Upper lobe of right lung (tissue), 1 donor: Measurements from ENCODE around the gene CENPH. TPM values are rescaled to one million over a fixed set of nuclear protein-coding genes. Genes with fewer than 3 reads are reported as not detected.
A peak's percentile ranks its signal among the peaks of the same experiment; 100 is the strongest.
"Not testable (repeated sequence)": the region's sequence is repeated elsewhere in the genome, so short reads cannot be mapped to it uniquely, and the experiment has no call there.

Experiments used
- ATAC-seq: fragments of 200-7000 bp; cut with Tn5 transposase; one replicate; pipeline ENCODE4 v1.9.1; 2020; ENCODE audit warnings: mild to moderate bottlenecking, moderate library complexity
- DNase-seq: peaks from one replicate; pipeline ENCODE4 v3.0.0-alpha.2; 2020
- H3K27ac ChIP-seq: fragments of 200-600 bp; one replicate; pipeline ENCODE4 v1.8.0; 2022
- H3K27me3 ChIP-seq: fragments of 200-600 bp; one replicate; pipeline ENCODE4 v1.8.0; 2022; ENCODE audit warnings: mild to moderate bottlenecking
- H3K36me3 ChIP-seq: fragments of 200-600 bp; one replicate; pipeline ENCODE4 v1.8.0; 2022
- H3K4me1 ChIP-seq: fragments of 200-600 bp; one replicate; pipeline ENCODE4 v1.8.0; 2022
- H3K4me3 ChIP-seq: fragments of 200-600 bp; one replicate; pipeline ENCODE4 v1.8.0; 2022; ENCODE audit warnings: mild to moderate bottlenecking
- H3K9me3 ChIP-seq: fragments of 200-600 bp; one replicate; pipeline ENCODE4 v1.8.0; 2022
- intact Hi-C: fragments of 100-400 bp; cut with DNase I; formaldehyde crosslinking; loops from one replicate; pipeline ENCODE4 v1.11.0; 2022
- total RNA-seq: library from RNA; stranded (reverse); fragmentation: NEBNext Ultra II Directional; extraction: Animal tissue kit (Norgen Biotek cat#: 25700); gene quantifications from one replicate; pipeline ENCODE4 v1.2.1, GENCODE V29; 2021
- TF ChIP-seq, protein P1 (sequence below): fragments of 200-600 bp; IDR thresholded peaks from one replicate; pipeline ENCODE4 v1.8.0; 2022; ENCODE audit warnings: antibody characterized with exemption
- donor health status: DM: no; HTN: yes; CAD: no; lungs with severe emphysema.

The CENPH gene
- total RNA-seq, 1 donor from 2014 or later = 1.6 TPM

DNA sequence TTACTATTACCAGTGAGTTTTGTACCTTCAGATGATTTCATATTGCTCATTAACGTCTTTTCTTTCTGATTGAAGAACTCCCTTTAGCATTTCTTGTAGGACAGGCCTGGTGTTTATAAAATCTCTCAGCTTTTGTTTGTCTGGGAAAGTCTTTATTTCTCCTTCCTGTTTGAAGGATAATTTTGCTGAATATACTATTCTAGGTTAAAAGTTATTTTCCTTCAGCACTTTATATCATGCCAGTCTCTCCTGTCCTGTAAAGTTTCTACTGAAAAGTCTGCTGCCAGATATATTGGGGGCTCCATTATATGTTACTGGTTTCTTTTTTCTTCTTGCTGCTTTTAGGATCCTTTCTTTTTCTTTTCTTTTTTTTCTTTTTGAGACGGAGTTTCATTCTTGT is 58.6 kb downstream of the CENPH start:
- no peaks in the 10 kb centered on the region for H3K36me3 ChIP-seq
- TF ChIP-seq, protein P1, sequence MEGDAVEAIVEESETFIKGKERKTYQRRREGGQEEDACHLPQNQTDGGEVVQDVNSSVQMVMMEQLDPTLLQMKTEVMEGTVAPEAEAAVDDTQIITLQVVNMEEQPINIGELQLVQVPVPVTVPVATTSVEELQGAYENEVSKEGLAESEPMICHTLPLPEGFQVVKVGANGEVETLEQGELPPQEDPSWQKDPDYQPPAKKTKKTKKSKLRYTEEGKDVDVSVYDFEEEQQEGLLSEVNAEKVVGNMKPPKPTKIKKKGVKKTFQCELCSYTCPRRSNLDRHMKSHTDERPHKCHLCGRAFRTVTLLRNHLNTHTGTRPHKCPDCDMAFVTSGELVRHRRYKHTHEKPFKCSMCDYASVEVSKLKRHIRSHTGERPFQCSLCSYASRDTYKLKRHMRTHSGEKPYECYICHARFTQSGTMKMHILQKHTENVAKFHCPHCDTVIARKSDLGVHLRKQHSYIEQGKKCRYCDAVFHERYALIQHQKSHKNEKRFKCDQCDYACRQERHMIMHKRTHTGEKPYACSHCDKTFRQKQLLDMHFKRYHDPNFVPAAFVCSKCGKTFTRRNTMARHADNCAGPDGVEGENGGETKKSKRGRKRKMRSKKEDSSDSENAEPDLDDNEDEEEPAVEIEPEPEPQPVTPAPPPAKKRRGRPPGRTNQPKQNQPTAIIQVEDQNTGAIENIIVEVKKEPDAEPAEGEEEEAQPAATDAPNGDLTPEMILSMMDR = no peak
- ATAC-seq (no peak), DNase-seq (no peak)
- intact Hi-C loops = no loop called here
- no peaks in the 10 kb centered on the region for H3K4me1 ChIP-seq
- no peak overlapping the region for H3K4me3 ChIP-seq
- H3K27ac ChIP-seq = no peak overlapping the region
- H3K27me3 ChIP-seq = no peaks in the 10 kb centered on the region
- H3K9me3 ChIP-seq = peaks cover 12% of the 10 kb centered on the region

DNA sequence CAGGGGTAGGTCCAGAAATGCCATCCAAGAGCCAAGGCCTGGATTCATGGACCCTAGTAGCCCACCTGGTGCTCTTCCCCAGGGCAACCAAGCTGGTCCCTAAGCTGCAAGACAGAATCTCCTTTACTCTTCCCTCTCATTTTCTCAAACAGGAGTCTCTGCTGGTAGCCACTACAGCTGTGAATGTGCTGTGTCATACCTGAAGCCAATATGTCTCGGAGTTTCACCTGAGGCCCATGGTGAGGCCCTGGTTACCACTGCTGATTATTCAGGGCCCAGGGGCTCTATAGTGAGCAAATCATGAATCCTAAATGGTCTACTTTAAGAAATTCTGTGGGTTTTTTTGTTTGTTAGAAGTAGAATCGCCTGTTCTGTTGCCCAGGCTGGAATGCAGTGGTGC is 61.2 kb downstream of the CENPH start:
- DNase-seq (no peak), ATAC-seq (no peak)
- H3K4me3 ChIP-seq = no peak overlapping the region
- TF ChIP-seq, protein P1 = no peak
- no peaks in the 10 kb centered on the region for H3K27me3 ChIP-seq
- H3K4me1 ChIP-seq = no peaks in the 10 kb centered on the region
- H3K36me3 ChIP-seq = peaks cover 6% of the 10 kb centered on the region
- no peak overlapping the region for H3K27ac ChIP-seq
- H3K9me3 ChIP-seq = peaks cover 12% of the 10 kb centered on the region
- intact Hi-C loops = no loop called here

DNA sequence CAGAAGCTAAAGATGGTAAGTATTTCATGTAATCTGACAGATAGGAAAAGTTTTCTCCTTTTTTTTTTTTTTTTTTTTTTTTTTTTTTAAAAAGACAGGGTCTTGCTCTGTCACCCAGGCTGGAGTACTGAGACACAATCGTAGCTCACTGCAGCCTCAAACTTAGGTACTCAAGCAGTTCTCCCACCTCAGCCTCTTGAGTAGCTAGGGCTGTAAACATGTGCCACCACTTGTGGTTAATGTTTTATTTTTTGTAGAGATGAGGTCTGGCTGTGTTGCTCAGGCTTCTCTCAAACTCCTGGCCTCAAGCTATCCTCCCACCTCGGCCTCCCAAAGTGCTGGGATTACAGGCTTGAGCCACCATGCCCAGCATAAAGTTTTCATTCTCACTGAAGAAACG is 63.1 kb downstream of the CENPH start:
- H3K4me3 ChIP-seq = no peak overlapping the region
- intact Hi-C loops = no loop called here
- TF ChIP-seq, protein P1 = no peak
- H3K27ac ChIP-seq = no peak overlapping the region
- no peaks in the 10 kb centered on the region for H3K27me3 ChIP-seq
- H3K9me3 ChIP-seq = peaks cover 9% of the 10 kb centered on the region
- no peak for DNase-seq
- ATAC-seq = peak; percentile 79
- H3K36me3 ChIP-seq = peaks cover 24% of the 10 kb centered on the region
- no peaks in the 10 kb centered on the region for H3K4me1 ChIP-seq

DNA sequence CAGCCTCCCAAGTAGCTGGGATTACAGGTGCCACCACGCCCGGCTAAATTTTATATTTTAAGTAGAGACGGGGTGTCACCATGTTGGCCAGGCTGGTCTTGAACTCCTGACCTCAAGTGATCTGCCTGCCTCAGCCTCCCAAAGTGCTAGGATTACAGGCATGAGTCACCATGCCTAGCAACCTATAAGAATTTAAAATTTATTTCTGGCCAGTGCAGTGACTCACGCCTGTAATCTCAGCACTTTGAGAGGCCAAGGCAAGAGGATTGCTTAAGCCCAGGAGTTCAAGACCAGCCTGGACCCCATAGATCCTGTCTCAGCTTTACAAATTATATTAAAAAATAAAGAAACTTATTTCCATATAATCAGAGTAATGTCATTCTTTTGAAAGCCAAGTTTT is 66.6 kb downstream of the CENPH start:
- ATAC-seq, H3K4me3 ChIP-seq, H3K27me3 ChIP-seq, intact Hi-C loops, H3K27ac ChIP-seq, DNase-seq, H3K9me3 ChIP-seq, H3K4me1 ChIP-seq: not testable (repeated sequence)
- peaks cover 59% of the 10 kb centered on the region for H3K36me3 ChIP-seq

DNA sequence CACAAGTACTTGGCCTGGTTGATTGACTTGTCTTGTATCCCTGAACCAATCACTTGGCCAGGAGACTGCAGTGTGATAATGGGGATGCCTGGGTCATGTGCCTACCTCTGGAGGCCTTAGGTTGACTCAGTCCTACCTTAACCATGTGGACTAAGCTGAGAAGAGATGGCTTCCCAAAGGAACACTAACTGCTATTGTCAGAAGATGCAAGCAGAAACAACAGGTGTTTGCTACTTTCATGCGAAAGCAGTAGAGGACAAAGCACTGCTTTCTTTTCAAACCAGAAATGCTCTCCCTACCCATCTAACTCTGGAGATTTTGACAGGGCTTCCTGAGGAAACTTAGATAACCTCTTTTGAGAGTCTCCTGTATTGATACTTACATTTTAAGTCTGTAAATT is 68.2 kb downstream of the CENPH start:
- Histone ChIP-seq H3K4me1 (no peaks in the 10 kb centered on the region), H3K27ac (no peak overlapping the region), H3K9me3 (no peaks in the 10 kb centered on the region), H3K36me3 (peaks cover 73% of the 10 kb centered on the region), H3K27me3 (no peaks in the 10 kb centered on the region), H3K4me3 (no peak overlapping the region)
- intact Hi-C loops = no loop called here
- no peak for DNase-seq
- no peak for ATAC-seq
- TF ChIP-seq, protein P1 = no peak

Other genes with a start within 250 kb of the CENPH start
- gene SLC30A5, start 95.6 kb upstream of the CENPH start, total RNA-seq = 58.1 TPM
- gene CCNB1, start 22.4 kb upstream of the CENPH start, total RNA-seq = 3.6 TPM
- 21.9 TPM for gene CDK7, start 45.3 kb downstream of the CENPH start, total RNA-seq
- gene CCDC125, start 143.2 kb downstream of the CENPH start, total RNA-seq = 11.1 TPM
- 31.4 TPM for gene AK6, start 179.9 kb downstream of the CENPH start, total RNA-seq
- 31.7 TPM for gene TAF9, start 179.9 kb downstream of the CENPH start, total RNA-seq
- 19.1 TPM for gene RAD17, start 180.2 kb downstream of the CENPH start, total RNA-seq
- 32.4 TPM for gene MARVELD2, start 225.5 kb downstream of the CENPH start, total RNA-seq